GM18507 (cell line): ENCODE measurements around the gene TNFRSF8.

Experiments used
- DNase-seq: peaks from one replicate; pipeline ENCODE4 v3.0.0; 2011; ENCODE audit warnings: low read depth; ENCODE audit not compliant: insufficient read length; ENCODE audit errors: extremely low spot score
- FAIRE-seq: peaks from 2 replicates; lab custom pipeline; 2011; peaks lifted over from hg19 to GRCh38; lab: Jason Lieb, UNC

TNFRSF8 gene

GRCh38 chr1:12179111-12179519 lies 116.0 kb downstream of the TNFRSF8 start:
- FAIRE-seq (no peak), DNase-seq (no peak)

GRCh38 chr1:12179676-12180075 lies 116.6 kb downstream of the TNFRSF8 start:
- no peak for DNase-seq
- FAIRE-seq, result no peak

DNA sequence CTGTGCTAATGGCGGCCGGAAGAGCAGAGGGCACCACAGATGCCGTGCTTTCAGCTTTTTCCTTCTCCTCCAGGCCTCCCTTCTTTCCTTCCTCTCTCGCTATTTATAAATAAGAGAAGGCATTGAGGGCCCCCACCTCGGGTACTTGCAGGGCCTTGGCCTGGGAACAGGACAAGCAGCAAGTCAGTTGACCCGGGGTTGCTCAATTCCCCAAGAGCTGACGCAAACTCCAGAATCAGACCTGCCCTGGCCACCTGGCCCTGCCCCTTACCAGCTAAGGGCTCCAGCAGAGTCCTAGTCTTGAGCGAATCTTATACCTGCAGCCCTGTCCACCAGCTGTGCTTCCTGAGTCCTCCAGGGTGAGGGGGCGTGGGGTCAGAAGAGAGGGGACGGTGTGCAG lies 117.2 kb downstream of the TNFRSF8 start:
- DNase-seq (no peak), FAIRE-seq (no peak)

GRCh38 chr1:12180903-12181302 lies 117.8 kb downstream of the TNFRSF8 start:
- FAIRE-seq (no peak), DNase-seq (no peak)

DNA sequence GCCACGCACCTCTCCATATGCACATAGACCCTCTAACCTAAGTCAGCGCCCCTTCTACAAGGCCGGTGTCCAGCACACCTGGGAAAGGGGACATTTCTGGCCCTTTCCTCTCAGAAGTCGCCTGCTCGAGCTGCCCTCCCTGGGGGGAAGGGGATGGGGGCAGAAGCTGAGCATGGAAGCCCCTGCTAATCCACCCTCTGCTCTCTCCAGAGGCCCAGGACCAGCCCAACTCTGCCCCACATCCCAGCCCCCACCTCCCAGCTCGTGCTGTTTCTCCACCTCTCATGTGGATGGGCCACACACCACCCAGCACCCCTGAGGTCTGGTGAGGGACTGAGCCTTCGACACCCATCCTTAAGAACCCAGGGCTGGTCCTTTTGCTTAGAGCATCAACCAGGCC lies 118.5 kb downstream of the TNFRSF8 start:
- DNase-seq, result no peak
- no peak for FAIRE-seq

DNA sequence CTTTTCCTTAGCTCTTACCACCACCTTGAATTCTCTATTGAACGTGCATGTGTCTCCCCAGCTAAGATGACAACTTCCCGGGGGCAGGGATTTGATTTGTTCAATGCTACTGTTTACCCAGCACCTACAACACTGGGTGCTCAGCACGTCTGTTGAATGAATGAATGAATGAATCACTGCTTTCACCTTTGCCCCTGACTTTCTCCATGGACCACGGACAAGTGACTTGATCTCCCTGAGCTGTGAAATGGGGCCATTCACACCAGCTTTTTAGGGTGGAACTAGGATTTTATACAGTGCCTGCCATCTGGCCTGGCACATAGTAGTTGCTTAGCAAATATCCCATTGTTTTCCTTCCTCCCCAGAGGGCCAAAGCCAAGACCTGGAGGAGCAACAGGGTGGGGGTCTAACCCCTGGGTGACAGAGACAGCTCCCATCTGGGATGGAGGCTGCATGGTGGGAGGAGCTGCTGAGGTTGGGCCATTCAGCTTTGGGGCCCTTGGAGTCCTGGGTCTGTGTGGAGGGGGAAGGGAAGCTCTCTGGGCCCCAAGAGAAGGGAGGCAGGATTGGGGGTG lies 119.4 kb downstream of the TNFRSF8 start:
- FAIRE-seq (no peak), DNase-seq (no peak)

- FAIRE-seq (no peak), DNase-seq (no peak)
These were observed 120.1 kb downstream of the TNFRSF8 start for GRCh38 chr1:12183095-12183794.

- no peak for DNase-seq
- no peak for FAIRE-seq
These were observed 121.0 kb downstream of the TNFRSF8 start for GRCh38 chr1:12184008-12184681.

- FAIRE-seq (no peak), DNase-seq (no peak)
These were observed 122.2 kb downstream of the TNFRSF8 start for GRCh38 chr1:12185036-12185917.

DNA sequence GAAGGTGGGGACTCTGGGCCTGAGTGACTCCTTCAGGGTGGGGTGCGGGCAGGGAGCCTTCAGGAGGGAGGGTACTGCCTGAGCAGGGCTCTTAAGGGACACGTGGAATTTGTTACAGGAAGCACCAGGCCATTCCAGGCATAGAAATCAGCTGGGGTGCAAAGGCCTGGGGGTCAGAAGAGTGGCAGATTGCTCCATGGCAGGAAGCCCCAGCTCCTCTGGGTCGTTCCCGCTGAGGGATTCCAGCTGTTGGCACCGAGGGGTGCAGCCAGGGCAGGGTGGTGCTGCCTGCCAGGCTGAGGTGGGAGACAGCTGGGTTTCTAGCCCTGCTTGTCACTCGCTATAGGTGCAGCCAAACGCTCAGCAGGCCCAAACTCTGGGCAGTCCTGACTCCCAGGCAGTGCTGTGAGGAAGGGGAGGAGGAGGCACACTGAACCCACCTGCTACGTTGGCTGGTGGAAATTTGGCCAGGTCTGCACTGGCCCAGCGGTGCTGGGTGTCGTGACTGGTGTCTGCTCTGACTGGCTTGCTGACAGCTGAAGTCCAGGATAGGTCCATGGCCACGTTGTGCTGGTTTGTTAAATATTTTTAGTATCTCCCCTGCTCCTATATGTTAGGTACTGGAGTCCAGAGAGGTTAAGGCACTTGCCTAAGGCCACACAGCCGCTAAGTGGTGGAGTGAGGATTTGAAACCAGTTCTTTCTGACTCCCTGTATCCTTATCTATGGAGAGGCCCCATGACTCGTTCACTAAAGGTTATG lies 123.0 kb downstream of the TNFRSF8 start:
- FAIRE-seq (no peak), DNase-seq (no peak)

GRCh38 chr1:12186679-12186985 lies 123.5 kb downstream of the TNFRSF8 start:
- no peak for FAIRE-seq

DNA sequence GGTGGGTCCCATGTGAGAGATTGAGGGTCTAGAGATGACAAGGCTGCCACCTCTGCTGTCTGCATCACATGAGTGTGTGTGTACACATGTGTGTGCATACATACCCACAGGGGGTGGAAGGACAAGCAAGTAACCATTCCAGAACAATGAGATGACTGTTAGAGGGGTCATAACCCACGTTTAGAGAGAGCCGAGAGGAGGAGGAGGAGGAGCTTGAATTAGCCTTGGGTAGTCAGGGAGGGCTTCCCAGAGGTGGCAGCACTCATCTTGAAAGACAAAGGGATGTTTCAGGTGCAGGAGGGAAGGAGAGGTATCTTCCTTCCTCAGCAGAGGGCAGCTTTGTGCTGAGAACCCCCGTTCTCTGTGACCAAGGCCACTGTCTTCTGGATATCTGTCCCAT lies 125.0 kb downstream of the TNFRSF8 start:
- DNase-seq (no peak), FAIRE-seq (no peak)

More at GRCh38 chr1:12186679-12186985, 123.5 kb downstream of the TNFRSF8 start:
- DNase-seq, result no peak

- DNase-seq (no peak), FAIRE-seq (no peak)
These were observed 125.7 kb downstream of the TNFRSF8 start for GRCh38 chr1:12188657-12189327.

DNA sequence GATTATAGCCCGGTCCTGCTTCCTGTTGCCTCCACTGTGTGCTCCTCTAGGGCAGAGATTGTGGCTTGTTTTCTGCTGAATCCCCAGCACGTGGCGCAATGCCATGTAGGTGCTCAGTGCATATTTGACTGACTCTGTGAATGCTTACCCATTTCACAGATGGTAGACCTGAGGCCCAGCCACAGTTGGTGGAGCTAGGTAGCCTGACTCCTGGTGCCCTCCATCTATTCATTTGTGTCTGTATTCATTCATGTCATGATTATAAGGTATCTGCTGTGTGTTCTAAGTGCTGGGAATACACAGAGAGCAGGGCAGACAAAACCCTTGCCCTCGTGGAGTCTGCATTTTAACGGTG lies 126.2 kb downstream of the TNFRSF8 start:
- FAIRE-seq (no peak), DNase-seq (no peak)

- DNase-seq, result no peak
- FAIRE-seq, result no peak
These were observed 128.3 kb downstream of the TNFRSF8 start for GRCh38 chr1:12191242-12192032.
